ENCODE data around the gene BRD2.

DNA sequence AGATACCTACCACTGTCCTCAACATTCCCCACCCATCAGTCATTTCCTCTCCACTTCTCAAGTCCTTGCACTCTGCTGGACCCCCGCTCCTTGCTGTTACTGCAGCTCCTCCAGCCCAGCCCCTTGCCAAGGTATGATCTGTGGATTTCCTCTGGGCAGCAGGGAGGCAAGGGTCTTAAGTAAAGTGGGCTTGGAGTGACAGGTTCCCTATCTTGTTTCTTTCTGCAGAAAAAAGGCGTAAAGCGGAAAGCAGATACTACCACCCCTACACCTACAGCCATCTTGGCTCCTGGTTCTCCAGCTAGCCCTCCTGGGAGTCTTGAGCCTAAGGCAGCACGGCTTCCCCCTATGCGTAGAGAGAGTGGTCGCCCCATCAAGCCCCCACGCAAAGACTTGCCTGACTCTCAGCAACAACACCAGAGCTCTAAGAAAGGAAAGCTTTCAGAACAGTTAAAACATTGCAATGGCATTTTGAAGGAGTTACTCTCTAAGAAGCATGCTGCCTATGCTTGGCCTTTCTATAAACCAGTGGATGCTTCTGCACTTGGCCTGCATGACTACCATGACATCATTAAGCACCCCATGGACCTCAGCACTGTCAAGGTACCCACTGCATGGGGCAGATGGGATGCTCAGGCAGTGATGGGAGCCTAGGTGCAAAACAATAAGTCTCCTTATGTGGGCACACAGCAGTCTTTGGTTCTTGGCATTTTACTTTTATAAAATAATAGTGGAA is 8.1 kb downstream of the BRD2 start:
- no peak for TF ChIP-seq GATA2 (IDR thresholded peaks at IDR 0.05; ENCODE audit: low read depth, low read length)
- TF ChIP-seq GATA3 (IDR thresholded peaks at IDR 0.05; ENCODE audit: low read depth, low read length): no peak

Measured in SH-SY5Y (cell line).